HEK293 (cell line): ENCODE data around the gene MNT.
"Not testable (repeated sequence)": the region's sequence is repeated elsewhere in the genome, so short reads cannot be mapped to it uniquely, and the experiment has no call there.

Experiments used
- CTCF ChIA-PET: fragments of 350-600 bp; formaldehyde crosslinking; extraction: SDS; loops from one replicate; lab custom pipeline; 2021; ENCODE audit warnings: antibody characterized with exemption; lab: Yijun Ruan, JAX
- POLR2A ChIA-PET: fragments of 300-600 bp; formaldehyde crosslinking; extraction: SDS; loops from one replicate; lab custom pipeline; 2020; ENCODE audit warnings: antibody characterized with exemption, inconsistent platforms; lab: Yijun Ruan, JAX
- H3K27ac ChIP-seq: fragments of 200-500 bp; sonication (Bioruptor generic); 2 replicates; pipeline ENCODE4 v1.5.1; 2014; ENCODE audit warnings: low read depth, low read length, control low read depth, inconsistent platforms; ENCODE audit errors: extremely low read depth
- H3K36me3 ChIP-seq, 2 experiments: fragments of 200-500 bp in 1 of 2; sonication (Bioruptor generic) in 1 of 2; 1 replicate in 1 of 2; 2 replicates in 1 of 2; pipeline ENCODE4 v1.5.1; 2014 to 2017; ENCODE audit warnings: inconsistent platforms in 2 of 2, low read length in 2 of 2; ENCODE audit not compliant: control insufficient read depth in 2 of 2, insufficient read depth in 1 of 2
- H3K4me1 ChIP-seq: fragments of 200-500 bp; sonication (Bioruptor generic); 2 replicates; pipeline ENCODE4 v1.5.1; 2014; ENCODE audit warnings: mild to moderate bottlenecking, low read length, inconsistent platforms; ENCODE audit not compliant: control insufficient read depth, insufficient read depth
- H3K4me3 ChIP-seq: 2 replicates; pipeline ENCODE4 v1.5.1; 2011; ENCODE audit warnings: low read depth, mild to moderate bottlenecking, control low read depth, low read length, moderate library complexity
- H3K9me3 ChIP-seq: fragments of 200-500 bp; sonication (Bioruptor generic); 2 replicates; pipeline ENCODE4 v1.5.1; 2014; ENCODE audit warnings: low read depth, low read length, inconsistent platforms; ENCODE audit not compliant: control insufficient read depth, insufficient read depth
- HOXD13 ChIP-seq: sonication (generic); formaldehyde crosslinking; IDR thresholded peaks from 2 replicates; pipeline ENCODE4 v1.8.0; 2022; ENCODE audit warnings: missing genetic modification reagents, borderline replicate concordance
- IKZF3 ChIP-seq: fragments of 450-650 bp; IDR thresholded peaks from 2 replicates; pipeline ENCODE4 v1.5.0; 2018; ENCODE audit warnings: missing biosample characterization, mild to moderate bottlenecking, missing genetic modification characterization, moderate library complexity
- KLF10 ChIP-seq: fragments of 450-650 bp; IDR thresholded peaks from 2 replicates; pipeline ENCODE4 v1.5.1; 2018; ENCODE audit warnings: missing biosample characterization, mild to moderate bottlenecking, missing genetic modification characterization
- MEIS1 ChIP-seq: sonication (generic); formaldehyde crosslinking; IDR thresholded peaks from 2 replicates; pipeline ENCODE4 v1.8.1; 2022; ENCODE audit warnings: missing genetic modification reagents, mild to moderate bottlenecking, borderline replicate concordance
- PRDM1 ChIP-seq: fragments of 450-650 bp; formaldehyde crosslinking; IDR thresholded peaks from 2 replicates; pipeline ENCODE4; 2016; ENCODE audit warnings: missing biosample characterization, missing genetic modification characterization
- SP3 ChIP-seq: fragments of 450-650 bp; formaldehyde crosslinking; IDR thresholded peaks from 2 replicates; pipeline ENCODE4 v1.5.1; 2016; ENCODE audit warnings: missing biosample characterization, missing genetic modification characterization
- ZNF138 ChIP-seq: fragments of 450-650 bp; formaldehyde crosslinking; IDR thresholded peaks from 2 replicates; pipeline ENCODE4 v1.5.1; 2016; ENCODE audit warnings: missing biosample characterization, missing genetic modification characterization, borderline replicate concordance
- ZNF214 ChIP-seq: fragments of 450-650 bp; formaldehyde crosslinking; IDR thresholded peaks from 2 replicates; pipeline ENCODE4 v1.5.1; 2017; ENCODE audit warnings: missing biosample characterization, mild to moderate bottlenecking, missing genetic modification characterization, borderline replicate concordance
- ZNF24 ChIP-seq: fragments of 450-650 bp; formaldehyde crosslinking; IDR thresholded peaks from 2 replicates; pipeline ENCODE4 v1.5.1; 2016; ENCODE audit warnings: missing biosample characterization, missing genetic modification characterization
- ZNF274 ChIP-seq, 2 experiments: fragments of 200-500 bp in 1 of 2; fragments of 450-650 bp in 1 of 2; sonication (Bioruptor generic) in 1 of 2; formaldehyde crosslinking in 1 of 2; IDR thresholded peaks; 2 replicates each; pipeline versions ENCODE4 v1.5.1 to v1.6.1; 2014 to 2016; ENCODE audit warnings: borderline replicate concordance in 1 of 2, inconsistent platforms in 1 of 2, low read length in 1 of 2, missing biosample characterization in 1 of 2, missing genetic modification characterization in 1 of 2
- ZNF324 ChIP-seq: fragments of 450-650 bp; formaldehyde crosslinking; IDR thresholded peaks from 2 replicates; pipeline ENCODE4 v1.5.1; 2016; ENCODE audit warnings: missing biosample characterization, missing genetic modification characterization
- ZNF37A ChIP-seq: fragments of 450-650 bp; IDR thresholded peaks from 2 replicates; pipeline ENCODE4 v1.5.1; 2018; ENCODE audit warnings: missing biosample characterization, missing genetic modification characterization
- ZNF48 ChIP-seq: fragments of 450-650 bp; formaldehyde crosslinking; IDR thresholded peaks from 2 replicates; pipeline ENCODE4 v1.5.1; 2016; ENCODE audit warnings: missing biosample characterization, missing genetic modification characterization
- ZNF544 ChIP-seq: fragments of 450-650 bp; formaldehyde crosslinking; IDR thresholded peaks from 2 replicates; pipeline ENCODE4 v1.5.0; 2017; ENCODE audit warnings: missing biosample characterization, missing genetic modification characterization
- ZNF548 ChIP-seq: fragments of 450-650 bp; formaldehyde crosslinking; IDR thresholded peaks from 2 replicates; pipeline ENCODE4 v1.5.1; 2016; ENCODE audit warnings: missing biosample characterization, missing genetic modification characterization
- ZNF561 ChIP-seq: fragments of 450-650 bp; IDR thresholded peaks from 2 replicates; pipeline ENCODE4 v1.5.1; 2018; ENCODE audit warnings: missing biosample characterization, missing genetic modification characterization, borderline replicate concordance
- ZNF843 ChIP-seq: fragments of 450-650 bp; formaldehyde crosslinking; IDR thresholded peaks from 2 replicates; pipeline ENCODE4 v1.5.1; 2016; ENCODE audit warnings: missing biosample characterization, missing genetic modification characterization
- TF ChIP-seq, protein P1 (sequence below): fragments of 450-650 bp; IDR thresholded peaks from 2 replicates; pipeline ENCODE4 v1.5.1; 2018; ENCODE audit warnings: missing biosample characterization, missing genetic modification characterization
- TF ChIP-seq, protein P2 (sequence below): fragments of 450-650 bp; formaldehyde crosslinking; IDR thresholded peaks from 2 replicates; pipeline ENCODE4 v1.5.1; 2016; ENCODE audit warnings: missing biosample characterization, missing genetic modification characterization
- TF ChIP-seq, protein P3 (sequence below): fragments of 450-650 bp; formaldehyde crosslinking; IDR thresholded peaks from 2 replicates; pipeline ENCODE4 v1.5.1; 2016; ENCODE audit warnings: missing biosample characterization, missing genetic modification characterization

MNT gene

DNA sequence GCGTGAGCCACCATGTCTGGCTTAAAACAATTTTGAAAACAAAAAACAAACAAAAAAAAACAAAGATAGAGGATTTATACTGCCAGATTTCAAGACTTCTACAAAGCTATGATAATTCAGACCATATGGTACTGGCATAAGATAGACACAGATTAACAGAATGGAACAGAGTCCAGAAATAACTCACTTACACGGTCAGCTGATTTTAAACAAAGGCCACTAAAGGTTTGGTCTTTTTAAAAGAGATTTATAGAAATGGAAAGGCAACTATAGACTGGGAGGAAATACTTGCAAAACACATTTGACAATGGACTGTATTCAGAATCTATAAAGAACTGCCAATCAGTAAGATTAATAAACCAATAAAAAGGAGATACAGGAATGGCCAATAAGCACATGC, 48.6 kb upstream of the MNT start:
- TF ChIP-seq ZNF548 (tag by site-specific recombination): no peak
- ChIA-PET CTCF (interaction anchor here (0.6 to 1.3 kb wide), 3 partner anchors 18 to 67 kb away, joined by 3 to 8 read pairs (median 3); no protein-coding TSS in a partner anchor), POLR2A (interaction anchor here (0.9 kb wide), 1 partner anchor 10 kb away, joined by 3 read pairs; no protein-coding TSS in a partner anchor)
- H3K9me3 ChIP-seq: no peaks in the 10 kb centered on the region; the same call in 1 of the 2 replicates
- peaks cover 5 to 15% of the 10 kb centered on the region in 2 experiments; a peak in 2 of 3 replicates for H3K36me3 ChIP-seq
- H3K4me3 ChIP-seq: no peak overlapping the region
- H3K27ac ChIP-seq: no peak overlapping the region
- no peaks in the 10 kb centered on the region for H3K4me1 ChIP-seq

DNA sequence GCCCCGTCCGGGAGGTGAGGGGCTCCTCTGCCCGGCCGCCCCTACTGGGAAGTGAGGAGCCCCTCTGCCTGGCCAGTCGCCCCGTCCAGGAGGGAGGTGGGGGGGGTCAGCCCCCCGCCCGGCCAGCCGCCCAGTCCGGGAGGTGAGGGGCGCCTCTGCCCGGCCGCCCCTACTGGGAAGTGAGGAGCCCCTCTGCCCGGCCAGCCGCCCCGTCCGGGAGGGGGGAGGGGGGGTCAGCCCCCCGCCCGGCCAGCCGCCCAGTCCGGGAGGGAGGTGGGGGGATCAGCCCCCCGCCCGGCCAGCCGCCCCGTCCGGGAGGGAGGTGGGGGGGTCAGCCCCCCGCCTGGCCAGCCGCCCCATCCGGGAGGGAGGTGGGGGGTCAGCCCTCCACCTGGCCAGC, 46.6 kb upstream of the MNT start:
- CTCF ChIA-PET, POLR2A ChIA-PET, H3K9me3 ChIP-seq, H3K4me1 ChIP-seq, H3K27ac ChIP-seq, H3K4me3 ChIP-seq: not testable (repeated sequence)
- peaks cover 0 to 15% of the 10 kb centered on the region in 2 experiments; a peak in 2 of 3 replicates for H3K36me3 ChIP-seq

DNA sequence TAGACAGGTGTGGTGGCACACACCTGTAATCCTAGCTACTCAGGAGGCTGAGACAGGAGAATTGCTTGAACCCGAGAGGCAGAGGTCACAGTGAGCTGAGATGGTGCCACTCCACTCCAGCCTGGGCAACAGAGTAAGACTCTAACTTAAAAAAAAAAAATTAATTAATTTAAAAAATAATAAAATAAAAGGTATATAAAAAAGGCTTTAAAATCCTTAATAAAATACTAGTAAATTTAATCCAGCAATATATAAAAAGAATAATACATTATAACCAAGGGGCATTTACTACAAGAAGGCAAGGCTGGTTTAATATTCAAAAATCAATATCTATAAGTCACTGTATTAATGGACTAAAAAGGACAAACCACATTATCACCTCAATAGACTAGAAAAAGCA, 44.8 kb upstream of the MNT start:
- TF ChIP-seq ZNF24 (no peak), SP3 (tag by site-specific recombination) (no peak), HOXD13 (CRISPR knock-in tag) (no peak), ZNF274 (IDR thresholded peaks at IDR 0.05; ENCODE audit: low read length) (no peak), ZNF274 (tag by site-specific recombination; IDR thresholded peaks at IDR 0.05; ENCODE audit: borderline replicate concordance) (no peak), KLF10 (tag by site-specific recombination) (no peak), ZNF843 (tag by site-specific recombination) (no peak), MEIS1 (CRISPR knock-in tag) (no peak), ZNF214 (no peak), ZNF37A (no peak), IKZF3 (tag by site-specific recombination) (no peak), ZNF561 (no peak), ZNF48 (tag by site-specific recombination) (no peak)
- TF ChIP-seq, protein P1, sequence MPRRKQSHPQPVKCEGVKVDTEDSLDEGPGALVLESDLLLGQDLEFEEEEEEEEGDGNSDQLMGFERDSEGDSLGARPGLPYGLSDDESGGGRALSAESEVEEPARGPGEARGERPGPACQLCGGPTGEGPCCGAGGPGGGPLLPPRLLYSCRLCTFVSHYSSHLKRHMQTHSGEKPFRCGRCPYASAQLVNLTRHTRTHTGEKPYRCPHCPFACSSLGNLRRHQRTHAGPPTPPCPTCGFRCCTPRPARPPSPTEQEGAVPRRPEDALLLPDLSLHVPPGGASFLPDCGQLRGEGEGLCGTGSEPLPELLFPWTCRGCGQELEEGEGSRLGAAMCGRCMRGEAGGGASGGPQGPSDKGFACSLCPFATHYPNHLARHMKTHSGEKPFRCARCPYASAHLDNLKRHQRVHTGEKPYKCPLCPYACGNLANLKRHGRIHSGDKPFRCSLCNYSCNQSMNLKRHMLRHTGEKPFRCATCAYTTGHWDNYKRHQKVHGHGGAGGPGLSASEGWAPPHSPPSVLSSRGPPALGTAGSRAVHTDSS (tag by site-specific recombination): no peak
- TF ChIP-seq, protein P2, sequence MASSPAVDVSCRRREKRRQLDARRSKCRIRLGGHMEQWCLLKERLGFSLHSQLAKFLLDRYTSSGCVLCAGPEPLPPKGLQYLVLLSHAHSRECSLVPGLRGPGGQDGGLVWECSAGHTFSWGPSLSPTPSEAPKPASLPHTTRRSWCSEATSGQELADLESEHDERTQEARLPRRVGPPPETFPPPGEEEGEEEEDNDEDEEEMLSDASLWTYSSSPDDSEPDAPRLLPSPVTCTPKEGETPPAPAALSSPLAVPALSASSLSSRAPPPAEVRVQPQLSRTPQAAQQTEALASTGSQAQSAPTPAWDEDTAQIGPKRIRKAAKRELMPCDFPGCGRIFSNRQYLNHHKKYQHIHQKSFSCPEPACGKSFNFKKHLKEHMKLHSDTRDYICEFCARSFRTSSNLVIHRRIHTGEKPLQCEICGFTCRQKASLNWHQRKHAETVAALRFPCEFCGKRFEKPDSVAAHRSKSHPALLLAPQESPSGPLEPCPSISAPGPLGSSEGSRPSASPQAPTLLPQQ (tag by site-specific recombination): no peak
- Histone ChIP-seq H3K27ac (no peak overlapping the region), H3K9me3 (no peaks in the 10 kb centered on the region; the same call in 1 of the 2 replicates), H3K4me1 (no peaks in the 10 kb centered on the region), H3K4me3 (no peak overlapping the region), H3K36me3 (peaks cover 10 to 21% of the 10 kb centered on the region in 2 experiments)
- CTCF ChIA-PET: no interaction called here
- POLR2A ChIA-PET: no interaction called here

DNA sequence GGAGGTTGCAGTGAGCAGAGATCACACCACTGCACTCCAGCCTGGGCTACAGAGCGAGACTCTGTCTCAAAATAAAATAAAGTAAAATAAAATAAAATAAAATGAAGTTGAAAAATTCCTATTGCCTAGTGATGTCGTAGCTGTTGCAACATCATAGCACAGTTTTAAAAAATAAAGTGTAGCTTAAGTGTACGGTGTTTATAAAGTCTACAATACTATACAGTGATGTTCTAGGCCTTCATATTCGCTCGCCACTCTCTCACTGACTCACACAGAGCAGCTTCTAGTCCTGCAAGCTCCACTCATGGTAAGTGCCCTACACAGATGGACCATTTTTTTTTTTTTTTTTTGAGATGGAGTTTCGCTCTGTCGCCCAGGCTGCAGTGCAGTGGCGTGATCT, 43.5 kb upstream of the MNT start:
- CTCF ChIA-PET: interaction anchor here (0.5 to 0.7 kb wide), 3 partner anchors 9 to 112 kb away, joined by 3 to 5 read pairs (median 3); no protein-coding TSS in a partner anchor
- POLR2A ChIA-PET: no interaction called here
- H3K36me3 ChIP-seq: peaks cover 21 to 22% of the 10 kb centered on the region in 2 experiments
- H3K9me3 ChIP-seq: no peaks in the 10 kb centered on the region; the same call in 1 of the 2 replicates
- H3K4me3 ChIP-seq: no peak overlapping the region
- no peaks in the 10 kb centered on the region for H3K4me1 ChIP-seq
- no peak overlapping the region for H3K27ac ChIP-seq
- TF ChIP-seq PRDM1 (tag by site-specific recombination) (no peak), ZNF324 (tag by site-specific recombination) (no peak), ZNF37A (no peak), ZNF544 (tag by site-specific recombination) (no peak), ZNF138 (tag by site-specific recombination) (no peak)
- TF ChIP-seq, protein P3, sequence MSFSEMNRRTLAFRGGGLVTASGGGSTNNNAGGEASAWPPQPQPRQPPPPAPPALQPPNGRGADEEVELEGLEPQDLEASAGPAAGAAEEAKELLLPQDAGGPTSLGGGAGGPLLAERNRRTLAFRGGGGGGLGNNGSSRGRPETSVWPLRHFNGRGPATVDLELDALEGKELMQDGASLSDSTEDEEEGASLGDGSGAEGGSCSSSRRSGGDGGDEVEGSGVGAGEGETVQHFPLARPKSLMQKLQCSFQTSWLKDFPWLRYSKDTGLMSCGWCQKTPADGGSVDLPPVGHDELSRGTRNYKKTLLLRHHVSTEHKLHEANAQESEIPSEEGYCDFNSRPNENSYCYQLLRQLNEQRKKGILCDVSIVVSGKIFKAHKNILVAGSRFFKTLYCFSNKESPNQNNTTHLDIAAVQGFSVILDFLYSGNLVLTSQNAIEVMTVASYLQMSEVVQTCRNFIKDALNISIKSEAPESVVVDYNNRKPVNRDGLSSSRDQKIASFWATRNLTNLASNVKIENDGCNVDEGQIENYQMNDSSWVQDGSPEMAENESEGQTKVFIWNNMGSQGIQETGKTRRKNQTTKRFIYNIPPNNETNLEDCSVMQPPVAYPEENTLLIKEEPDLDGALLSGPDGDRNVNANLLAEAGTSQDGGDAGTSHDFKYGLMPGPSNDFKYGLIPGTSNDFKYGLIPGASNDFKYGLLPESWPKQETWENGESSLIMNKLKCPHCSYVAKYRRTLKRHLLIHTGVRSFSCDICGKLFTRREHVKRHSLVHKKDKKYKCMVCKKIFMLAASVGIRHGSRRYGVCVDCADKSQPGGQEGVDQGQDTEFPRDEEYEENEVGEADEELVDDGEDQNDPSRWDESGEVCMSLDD (tag by site-specific recombination): no peak
